ENCODE data around the gene PRSS56.
"Not testable (repeated sequence)": the region's sequence is repeated elsewhere in the genome, so short reads cannot be mapped to it uniquely, and the experiment has no call there.

The PRSS56 gene

DNA sequence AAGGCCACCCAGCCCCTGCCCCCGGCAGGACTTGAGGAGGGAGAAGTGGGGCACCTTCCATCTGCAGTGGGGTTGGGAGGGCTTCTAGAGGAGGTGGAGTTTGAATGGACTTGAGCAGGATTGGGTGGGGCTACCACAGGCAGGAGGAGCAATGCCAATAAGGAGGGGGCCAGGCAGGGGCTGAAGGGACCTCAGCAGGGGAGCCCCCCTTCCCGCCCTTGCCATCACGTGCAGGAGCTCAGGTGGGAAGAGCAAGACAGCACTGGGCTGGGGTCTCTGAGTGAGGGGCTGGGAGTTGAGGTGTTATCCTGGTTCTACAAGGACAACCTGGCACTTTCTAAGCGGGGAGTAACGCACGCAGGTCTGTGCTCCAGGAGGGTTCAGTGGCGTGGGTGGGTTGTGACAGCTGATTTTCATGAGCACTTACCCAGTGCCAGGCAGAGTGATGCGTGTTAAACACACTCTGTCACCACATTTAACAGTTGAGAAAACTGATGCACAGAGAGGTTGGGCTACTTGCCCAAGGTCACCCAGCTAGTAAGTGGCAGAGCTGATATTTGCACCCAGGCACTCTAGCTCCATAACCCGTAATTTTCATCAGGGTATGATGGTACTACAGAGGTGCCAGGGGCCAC, 10.6 kb downstream of the PRSS56 start:
- Histone ChIP-seq H4K12ac (ENCODE audit: low read depth, low read length) (no peak overlapping the region), H3K23ac (ENCODE audit: low read length) (no peak overlapping the region), H3K4me2 (ENCODE audit: low read length) (no peak overlapping the region), H3K27ac (ENCODE audit: low read depth, low read length) (no peak overlapping the region), H4K91ac (ENCODE audit: low read depth, low read length) (no peak overlapping the region), H3K4me3 (ENCODE audit: low read depth, low read length) (no peak overlapping the region), H4K8ac (ENCODE audit: low read depth, low read length) (no peak overlapping the region), H3K14ac (ENCODE audit: low read length) (no peak overlapping the region), H3K9me3 (ENCODE audit: insufficient read depth, low read depth, low read length) (peaks cover 1% of the 10 kb centered on the region), H2BK120ac (ENCODE audit: insufficient read depth, low read length, poor library complexity) (no peak overlapping the region), H3K36me3 (ENCODE audit: control insufficient read depth in 1 of 2, insufficient read depth in 2 of 2, low read length in 2 of 2) (no peaks in the 10 kb centered on the region), H3K18ac (ENCODE audit: low read length) (no peak overlapping the region), H3K9ac (ENCODE audit: low read length) (no peak overlapping the region), H3K79me2 (ENCODE audit: control insufficient read depth, insufficient read depth, low read length, poor library complexity) (no peaks in the 10 kb centered on the region), H3K4ac (ENCODE audit: low read depth, low read length) (no peak overlapping the region), H2BK5ac (ENCODE audit: low read depth, low read length, poor library complexity) (no peak overlapping the region), H2AK5ac (ENCODE audit: low read length) (no peak overlapping the region), H2BK12ac (ENCODE audit: low read length) (no peak overlapping the region), H2AFZ (ENCODE audit: insufficient read depth, low read length, poor library complexity) (no peak overlapping the region), H3K79me1 (ENCODE audit: low read length) (no peaks in the 10 kb centered on the region), H3K27me3 (ENCODE audit: insufficient read depth, low read length) (no peaks in the 10 kb centered on the region), H3K4me1 (ENCODE audit: control insufficient read depth in 1 of 2, insufficient read depth in 2 of 2, low read length in 2 of 2) (peaks cover 0 to 2% of the 10 kb centered on the region in 2 experiments)
- WGBS (ENCODE audit: extremely low coverage, insufficient coverage, insufficient read length) = no CpG with 5 or more reads among the region's 9 CpGs
- no peak for DNase-seq

DNA sequence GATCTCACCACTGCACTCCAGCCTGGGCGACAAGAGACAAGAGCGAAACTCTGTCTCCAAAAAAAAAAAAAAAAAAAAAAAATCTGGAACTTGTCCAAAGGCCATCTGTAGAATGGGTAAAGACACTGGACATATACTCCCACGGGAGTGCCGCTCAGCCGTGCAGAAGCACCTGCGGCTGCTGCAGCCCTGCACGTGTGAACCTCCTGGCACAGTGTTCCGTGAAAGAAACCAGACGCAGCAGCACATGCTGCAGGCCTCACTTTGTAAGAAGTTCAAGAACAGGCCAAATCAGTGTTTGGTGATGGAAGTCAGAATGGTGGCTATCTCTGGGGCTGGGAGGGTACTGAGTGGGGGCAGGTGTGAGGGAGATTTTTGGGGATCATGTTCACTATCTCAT, 12.2 kb downstream of the PRSS56 start:
- Histone ChIP-seq H2BK120ac (ENCODE audit: insufficient read depth, low read length, poor library complexity) (no peak overlapping the region), H2BK12ac (ENCODE audit: low read length) (no peak overlapping the region), H3K79me2 (ENCODE audit: control insufficient read depth, insufficient read depth, low read length, poor library complexity) (no peaks in the 10 kb centered on the region), H2AFZ (ENCODE audit: insufficient read depth, low read length, poor library complexity) (no peak overlapping the region), H2AK5ac (ENCODE audit: low read length) (no peak overlapping the region), H3K18ac (ENCODE audit: low read length) (no peak overlapping the region), H3K27me3 (ENCODE audit: insufficient read depth, low read length) (no peaks in the 10 kb centered on the region), H3K27ac (ENCODE audit: low read depth, low read length) (no peak overlapping the region), H3K14ac (ENCODE audit: low read length) (no peak overlapping the region), H3K4ac (ENCODE audit: low read depth, low read length) (no peak overlapping the region), H3K9me3 (ENCODE audit: insufficient read depth, low read depth, low read length) (peaks cover 4% of the 10 kb centered on the region), H3K79me1 (ENCODE audit: low read length) (no peaks in the 10 kb centered on the region), H3K4me2 (ENCODE audit: low read length) (no peak overlapping the region), H3K36me3 (ENCODE audit: control insufficient read depth in 1 of 2, insufficient read depth in 2 of 2, low read length in 2 of 2) (no peaks in the 10 kb centered on the region), H4K91ac (ENCODE audit: low read depth, low read length) (no peak overlapping the region), H4K8ac (ENCODE audit: low read depth, low read length) (no peak overlapping the region), H3K23ac (ENCODE audit: low read length) (no peak overlapping the region), H3K4me1 (ENCODE audit: control insufficient read depth in 1 of 2, insufficient read depth in 2 of 2, low read length in 2 of 2) (peaks cover 0 to 2% of the 10 kb centered on the region in 2 experiments), H4K12ac (ENCODE audit: low read depth, low read length) (no peak overlapping the region), H3K4me3 (ENCODE audit: low read depth, low read length) (no peak overlapping the region), H2BK5ac (ENCODE audit: low read depth, low read length, poor library complexity) (no peak overlapping the region), H3K9ac (ENCODE audit: low read length) (no peak overlapping the region)
- WGBS (ENCODE audit: extremely low coverage, insufficient coverage, insufficient read length) = no CpG with 5 or more reads among the region's 9 CpGs
- no peak for DNase-seq

DNA sequence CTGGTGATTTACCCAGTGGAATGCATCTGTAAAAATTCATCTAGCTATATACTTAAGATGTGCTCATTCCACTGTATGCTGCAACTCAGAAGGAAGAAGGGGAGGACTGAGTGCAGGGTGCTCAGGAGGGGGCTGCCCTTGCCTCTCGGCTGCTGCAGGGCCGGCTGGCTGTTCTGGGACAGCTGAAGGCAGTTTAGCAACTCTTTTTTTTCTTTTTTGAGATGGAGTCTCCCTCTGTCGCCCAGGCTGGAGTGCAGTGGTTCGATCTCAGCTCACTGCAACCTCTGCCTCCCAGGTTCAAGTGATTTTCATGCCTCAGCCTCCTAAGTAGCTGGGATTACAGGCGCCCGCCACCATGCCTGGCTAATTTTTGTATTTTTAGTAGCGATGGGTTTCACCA, 12.6 kb downstream of the PRSS56 start:
- not testable (repeated sequence) for H3K23ac ChIP-seq (ENCODE audit: low read length); H2AK5ac ChIP-seq (ENCODE audit: low read length); H4K91ac ChIP-seq (ENCODE audit: low read depth, low read length); H4K8ac ChIP-seq (ENCODE audit: low read depth, low read length); DNase-seq; H3K27me3 ChIP-seq (ENCODE audit: insufficient read depth, low read length); H2BK120ac ChIP-seq (ENCODE audit: insufficient read depth, low read length, poor library complexity); H3K9ac ChIP-seq (ENCODE audit: low read length); H2BK12ac ChIP-seq (ENCODE audit: low read length); H3K4me1 ChIP-seq (ENCODE audit: control insufficient read depth in 1 of 2, insufficient read depth in 2 of 2, low read length in 2 of 2); H3K27ac ChIP-seq (ENCODE audit: low read depth, low read length); H4K12ac ChIP-seq (ENCODE audit: low read depth, low read length); H3K79me1 ChIP-seq (ENCODE audit: low read length); H2AFZ ChIP-seq (ENCODE audit: insufficient read depth, low read length, poor library complexity); H2BK5ac ChIP-seq (ENCODE audit: low read depth, low read length, poor library complexity); H3K36me3 ChIP-seq (ENCODE audit: control insufficient read depth in 1 of 2, insufficient read depth in 2 of 2, low read length in 2 of 2); H3K4ac ChIP-seq (ENCODE audit: low read depth, low read length); H3K14ac ChIP-seq (ENCODE audit: low read length); H3K18ac ChIP-seq (ENCODE audit: low read length); H3K4me2 ChIP-seq (ENCODE audit: low read length); H3K4me3 ChIP-seq (ENCODE audit: low read depth, low read length); H3K9me3 ChIP-seq (ENCODE audit: insufficient read depth, low read depth, low read length); H3K79me2 ChIP-seq (ENCODE audit: control insufficient read depth, insufficient read depth, low read length, poor library complexity)
- no CpG with 5 or more reads among the region's 7 CpGs for WGBS (ENCODE audit: extremely low coverage, insufficient coverage, insufficient read length)

DNA sequence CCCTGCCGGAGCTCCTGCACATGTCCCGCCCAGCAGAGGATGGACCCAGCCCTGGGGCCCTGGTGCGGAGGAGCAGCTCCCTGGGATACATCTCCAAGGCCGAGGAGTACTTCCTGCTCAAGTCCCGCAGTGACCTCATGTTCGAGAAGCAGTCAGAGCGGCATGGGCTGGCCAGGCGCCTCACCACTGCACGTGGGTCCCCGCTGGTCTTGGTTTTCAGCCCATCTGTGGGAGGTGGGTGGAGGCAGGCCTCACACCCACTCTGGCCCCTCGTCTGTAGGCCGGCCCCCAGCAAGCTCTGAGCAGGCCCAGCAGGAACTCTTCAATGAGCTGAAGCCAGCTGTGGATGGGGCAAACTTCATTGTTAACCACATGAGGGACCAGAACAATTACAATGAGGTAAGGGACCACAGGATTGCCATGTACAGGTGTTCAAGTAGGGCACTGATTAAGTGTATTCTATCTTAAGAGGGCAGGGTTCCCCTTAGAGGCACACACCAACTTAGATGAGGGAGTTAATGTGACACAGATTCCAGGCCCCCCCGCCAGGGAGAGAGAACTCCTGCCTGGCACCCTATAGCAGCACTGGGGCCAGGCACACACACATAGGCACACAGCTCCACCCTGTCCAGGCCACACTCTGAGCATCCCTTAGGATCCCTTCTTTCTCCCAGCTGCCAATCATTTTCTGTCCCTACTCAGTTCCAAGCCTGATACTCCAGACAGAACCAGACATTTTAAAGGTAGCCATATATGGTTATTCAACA, 13.9 kb downstream of the PRSS56 start:
- no peak overlapping the region for H3K4ac ChIP-seq (ENCODE audit: low read depth, low read length)
- DNase-seq = no peak

More for the DNA sequence above, 13.9 kb downstream of the PRSS56 start:
- H2BK120ac ChIP-seq (ENCODE audit: insufficient read depth, low read length, poor library complexity) = no peak overlapping the region
- no peak overlapping the region for H4K12ac ChIP-seq (ENCODE audit: low read depth, low read length)
- no peak overlapping the region for H2AFZ ChIP-seq (ENCODE audit: insufficient read depth, low read length, poor library complexity)
- H4K91ac ChIP-seq (ENCODE audit: low read depth, low read length) = no peak overlapping the region
- H3K79me1 ChIP-seq (ENCODE audit: low read length) = no peaks in the 10 kb centered on the region
- no peak overlapping the region for H4K8ac ChIP-seq (ENCODE audit: low read depth, low read length)
- H3K27me3 ChIP-seq (ENCODE audit: insufficient read depth, low read length) = no peaks in the 10 kb centered on the region
- H3K4me3 ChIP-seq (ENCODE audit: low read depth, low read length) = peak overlapping the region; percentile 1
- H3K9ac ChIP-seq (ENCODE audit: low read length) = no peak overlapping the region
- H3K4me2 ChIP-seq (ENCODE audit: low read length) = no peak overlapping the region
- H3K4me1 ChIP-seq (ENCODE audit: control insufficient read depth in 1 of 2, insufficient read depth in 2 of 2, low read length in 2 of 2) = peaks cover under 1% of the 10 kb centered on the region in 2 experiments
- no peak overlapping the region for H3K14ac ChIP-seq (ENCODE audit: low read length)
- H3K18ac ChIP-seq (ENCODE audit: low read length) = no peak overlapping the region
- H3K79me2 ChIP-seq (ENCODE audit: control insufficient read depth, insufficient read depth, low read length, poor library complexity) = no peaks in the 10 kb centered on the region
- H2AK5ac ChIP-seq (ENCODE audit: low read length) = no peak overlapping the region
- no CpG with 5 or more reads among the region's 13 CpGs for WGBS (ENCODE audit: extremely low coverage, insufficient coverage, insufficient read length)
- H3K9me3 ChIP-seq (ENCODE audit: insufficient read depth, low read depth, low read length) = peaks cover 4% of the 10 kb centered on the region
- no peak overlapping the region for H2BK5ac ChIP-seq (ENCODE audit: low read depth, low read length, poor library complexity)
- H3K27ac ChIP-seq (ENCODE audit: low read depth, low read length) = no peak overlapping the region
- no peaks in the 10 kb centered on the region for H3K36me3 ChIP-seq (ENCODE audit: control insufficient read depth in 1 of 2, insufficient read depth in 2 of 2, low read length in 2 of 2)
- no peak overlapping the region for H3K23ac ChIP-seq (ENCODE audit: low read length)
- H2BK12ac ChIP-seq (ENCODE audit: low read length) = no peak overlapping the region
